NCI-H1048 (cell line): Measurements from ENCODE around the gene SLC38A5.
A peak's percentile ranks its signal among the peaks of the same experiment; 100 is the strongest.

Experiments used
- DNase-seq: peaks from one replicate; lab custom pipeline; 2025; lab: John Stamatoyannopoulos, UW

The SLC38A5 gene

GRCh38 chrX:48491809-48492208 is 21.7 kb upstream of the SLC38A5 start:
- DNase-seq = no peak

GRCh38 chrX:48490661-48491060 is 20.6 kb upstream of the SLC38A5 start:
- DNase-seq = no peak

DNA sequence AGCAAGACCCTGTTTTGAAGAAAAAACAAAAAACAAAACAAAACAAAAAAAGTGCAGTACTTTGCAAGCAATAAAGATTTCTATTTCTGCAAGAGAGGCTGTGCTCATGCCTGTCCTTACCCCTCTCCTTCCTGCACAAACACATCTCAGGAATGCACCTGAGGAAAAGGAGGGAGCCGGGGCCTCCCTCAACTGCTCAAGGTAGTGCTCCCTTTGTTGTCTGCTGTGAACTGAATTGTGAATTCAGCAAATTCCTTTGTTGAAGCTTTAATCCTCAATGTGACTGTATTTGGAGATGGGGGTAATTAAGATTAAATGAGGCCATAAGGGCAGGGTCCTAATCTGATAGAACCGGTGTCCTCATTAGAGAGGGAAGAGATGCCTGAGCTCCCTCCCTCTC is 19.8 kb upstream of the SLC38A5 start:
- no peak for DNase-seq

DNA sequence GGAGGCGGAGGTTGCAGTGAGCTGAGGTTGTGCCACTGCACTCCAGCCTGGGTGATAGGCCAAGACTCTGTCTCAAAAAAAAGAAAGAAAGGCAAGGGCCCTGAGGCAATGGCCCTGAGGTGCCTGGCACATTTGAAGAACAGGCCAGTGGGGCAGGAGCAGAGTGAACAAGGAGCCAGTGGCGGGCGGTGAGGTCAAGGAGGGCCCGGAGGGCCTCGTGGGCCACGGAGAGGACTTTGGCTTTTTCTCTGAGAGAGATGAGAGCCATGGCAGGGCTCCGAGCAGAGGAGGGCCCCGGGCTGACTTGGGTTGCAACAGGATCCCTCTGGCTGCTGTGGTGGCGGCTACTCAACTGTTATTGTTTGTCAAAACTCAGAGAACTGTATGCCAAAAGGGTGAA is 19.2 kb upstream of the SLC38A5 start:
- no peak for DNase-seq

GRCh38 chrX:48488034-48488433 is 18.0 kb upstream of the SLC38A5 start:
- no peak for DNase-seq

DNA sequence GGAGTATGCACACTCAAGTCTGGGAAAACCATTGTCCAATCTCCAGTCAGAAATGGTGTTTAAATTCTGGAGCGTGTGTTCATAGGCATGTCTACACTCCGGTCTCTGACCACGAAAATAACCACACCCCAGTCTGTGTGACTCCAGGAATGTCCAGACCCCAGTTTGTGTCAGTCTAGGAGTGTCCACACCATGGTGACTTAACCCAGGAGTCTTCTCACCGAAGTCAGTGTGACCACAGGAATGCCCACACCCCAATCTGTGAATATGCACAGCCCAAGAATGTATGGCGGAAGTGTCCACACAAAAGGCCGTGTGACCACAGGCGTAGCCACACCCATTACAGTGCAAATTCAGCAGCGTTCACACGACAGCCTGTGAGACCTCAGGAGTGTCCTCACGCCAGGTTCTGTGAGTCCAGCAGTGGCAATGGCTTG is 17.3 kb upstream of the SLC38A5 start:
- no peak for DNase-seq

- no peak for DNase-seq
These were observed 12.5 kb upstream of the SLC38A5 start for GRCh38 chrX:48482526-48482925.

- DNase-seq = no peak
These were observed 10.5 kb upstream of the SLC38A5 start for GRCh38 chrX:48480583-48480982.

- no peak for DNase-seq
These were observed 10.1 kb upstream of the SLC38A5 start for GRCh38 chrX:48480142-48480541.

- no peak for DNase-seq
These were observed 8.7 kb upstream of the SLC38A5 start for GRCh38 chrX:48478806-48479205.

GRCh38 chrX:48477960-48478755 is 8.1 kb upstream of the SLC38A5 start:
- no peak for DNase-seq

GRCh38 chrX:48476919-48477318 is 6.9 kb upstream of the SLC38A5 start:
- DNase-seq = no peak

DNA sequence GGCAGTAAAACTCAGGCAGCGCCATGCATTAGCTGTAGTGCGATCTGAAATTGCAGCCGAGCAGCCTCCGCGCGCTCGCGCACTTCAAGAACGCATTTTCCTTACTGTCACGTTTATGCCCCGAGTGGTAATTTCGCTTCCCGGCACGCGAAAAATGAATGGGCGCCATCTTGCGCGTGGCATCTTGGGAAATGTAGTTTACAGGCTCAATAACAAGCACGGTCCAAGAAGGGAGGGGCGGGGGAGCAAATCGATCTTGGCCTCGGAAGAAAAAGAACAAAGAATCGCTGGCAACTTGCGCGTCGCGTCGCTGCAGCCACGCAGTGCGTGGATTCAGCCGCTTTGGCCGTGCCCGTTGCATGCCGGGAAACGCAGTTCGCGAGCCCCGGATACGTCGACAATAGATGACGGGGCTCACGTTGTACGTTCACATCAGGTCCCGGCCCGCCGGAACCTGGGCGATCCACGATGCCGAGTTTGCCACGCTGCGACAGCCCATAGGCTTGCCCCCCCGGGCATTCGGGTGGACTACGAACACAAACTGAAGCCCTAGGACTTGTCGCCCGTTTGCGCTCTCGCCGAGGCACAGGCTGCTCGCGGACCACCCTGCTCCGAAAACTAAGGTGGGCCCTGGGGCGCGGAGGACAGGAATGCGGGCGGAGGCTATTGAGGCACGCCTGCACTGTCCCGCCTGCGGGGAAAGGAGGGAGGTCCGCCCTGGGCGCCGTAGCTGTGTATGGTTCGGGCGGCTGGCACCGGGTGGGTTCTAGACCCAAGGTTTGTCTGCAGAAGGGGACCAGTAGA is 5.9 kb upstream of the SLC38A5 start, which contains the start of gene FTSJ1:
FTSJ1 (plus strand) TSS at position 426 of the 804 bp plus-strand sequence. CDS start 1,849 bp downstream, outside the sequence.
- peak; percentile 60 for DNase-seq

DNA sequence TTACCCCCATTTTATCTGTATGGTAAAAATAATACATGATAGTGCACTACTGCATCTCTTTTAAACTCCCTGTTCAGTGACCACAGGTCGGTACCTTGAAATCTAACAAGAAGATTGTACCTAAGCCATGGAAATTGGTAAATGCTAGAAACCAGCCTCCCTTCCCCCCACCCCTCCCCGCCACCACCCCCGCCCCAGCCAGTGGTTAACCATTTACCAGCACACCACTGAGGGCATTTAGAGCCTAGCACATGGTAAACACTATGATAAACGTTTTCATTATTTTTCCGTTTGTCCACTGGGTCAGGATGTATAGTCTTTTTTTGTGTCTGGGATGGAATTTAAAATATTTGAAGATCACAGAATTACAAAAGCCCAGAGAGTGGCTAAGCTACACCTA is 5.2 kb upstream of the SLC38A5 start:
- DNase-seq = no peak

DNA sequence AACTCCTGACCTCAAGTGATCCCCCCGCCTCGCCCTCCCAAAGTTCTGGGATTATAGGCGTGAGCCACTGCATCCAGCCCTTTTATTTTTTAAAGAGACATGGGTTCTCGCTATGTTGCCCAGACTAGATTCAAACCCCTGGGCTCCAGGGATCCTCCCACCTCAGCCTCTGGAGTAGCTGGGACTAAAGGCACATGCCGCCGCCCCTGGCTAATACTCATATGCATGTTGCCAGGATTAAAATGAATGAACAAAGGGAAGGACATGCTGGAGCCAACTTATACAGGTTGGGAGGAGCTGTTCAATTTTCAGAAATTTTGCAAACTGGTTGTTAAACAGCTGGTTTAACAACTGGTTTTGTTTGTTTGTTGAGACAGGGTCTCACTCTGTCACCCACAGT is 4.5 kb upstream of the SLC38A5 start:
- no peak for DNase-seq

DNA sequence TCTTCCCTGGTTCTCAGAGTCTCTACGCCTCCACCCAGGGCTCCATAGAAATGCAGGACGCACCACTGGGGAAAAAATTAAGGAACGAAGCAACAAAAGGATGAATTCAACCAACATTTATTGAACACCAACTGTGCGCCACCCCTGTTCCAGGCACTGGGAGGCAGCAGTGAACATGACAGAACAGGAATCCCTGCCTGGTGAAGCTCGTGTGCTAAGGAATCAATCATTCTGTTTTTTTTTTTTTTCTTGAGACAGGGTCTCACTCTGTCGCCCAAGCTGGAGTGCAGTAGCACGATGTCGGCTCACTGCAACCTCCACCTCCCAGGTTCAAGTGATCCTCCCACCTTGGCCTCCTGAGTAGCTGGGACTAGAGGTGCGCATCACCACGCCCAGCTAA is 4.1 kb upstream of the SLC38A5 start:
- DNase-seq = no peak

GRCh38 chrX:48473704-48473990 is 3.6 kb upstream of the SLC38A5 start:
- no peak for DNase-seq

DNA sequence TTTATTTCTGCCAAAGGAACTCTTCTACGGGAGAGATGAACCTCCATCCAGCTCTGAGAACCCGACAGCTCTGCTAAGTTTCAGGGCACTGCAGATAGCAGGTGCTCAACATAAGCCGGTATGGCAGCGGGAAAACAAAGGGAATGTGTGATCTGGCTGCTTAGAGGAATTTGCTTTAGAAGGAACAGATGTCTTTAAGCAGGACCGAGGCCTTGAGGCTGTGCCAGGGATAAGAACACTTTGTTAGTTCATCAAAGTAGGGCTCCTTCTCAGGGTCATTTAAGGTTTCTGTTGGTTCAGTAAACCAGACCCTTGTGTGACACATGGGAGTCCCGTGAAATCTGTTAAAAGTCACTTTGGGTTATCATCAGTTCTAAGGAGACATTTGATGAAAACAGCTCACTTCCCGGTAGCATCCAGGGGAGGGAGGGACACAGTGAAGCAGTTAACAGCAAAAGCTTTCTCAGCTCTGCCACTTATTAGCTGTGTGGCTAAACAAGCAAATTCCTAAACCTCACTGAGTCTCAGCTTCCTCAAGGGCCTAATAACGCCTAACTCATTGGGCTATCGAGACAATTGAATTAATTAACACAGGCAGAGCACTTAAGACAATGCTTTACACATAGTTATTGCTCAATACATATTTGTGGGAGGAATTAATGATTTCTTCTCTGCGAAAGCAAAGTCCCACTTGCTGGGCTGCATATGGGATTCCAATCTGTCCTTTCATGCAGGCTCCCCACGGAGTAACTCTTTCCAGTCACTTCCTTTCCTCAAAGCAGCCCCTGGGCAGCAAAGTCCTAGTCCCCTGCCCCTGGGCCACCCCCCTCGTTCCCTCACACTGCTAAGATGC is 3.0 kb upstream of the SLC38A5 start:
- DNase-seq = no peak

DNA sequence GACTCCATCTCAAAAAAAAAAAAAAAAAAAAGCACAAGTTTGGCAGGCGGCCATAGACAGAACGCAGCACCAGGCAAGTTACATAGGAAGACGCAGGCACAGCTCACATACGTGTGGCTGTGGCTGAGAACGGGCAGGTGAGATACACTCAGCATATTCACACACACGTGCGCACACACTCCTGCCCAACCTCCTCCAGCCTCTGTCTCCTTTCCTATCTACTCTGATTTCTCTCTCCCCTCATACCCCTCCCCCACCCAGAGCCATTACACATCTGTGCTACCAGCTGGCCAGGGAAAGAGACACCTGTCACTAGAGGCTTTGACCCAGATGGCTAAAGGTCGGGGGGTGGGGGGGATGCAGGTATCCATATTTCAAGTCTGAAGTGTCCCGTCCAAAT is 2.2 kb upstream of the SLC38A5 start:
- DNase-seq = no peak

- no peak for DNase-seq
These were observed 1.4 kb upstream of the SLC38A5 start for GRCh38 chrX:48471504-48471903.

DNA sequence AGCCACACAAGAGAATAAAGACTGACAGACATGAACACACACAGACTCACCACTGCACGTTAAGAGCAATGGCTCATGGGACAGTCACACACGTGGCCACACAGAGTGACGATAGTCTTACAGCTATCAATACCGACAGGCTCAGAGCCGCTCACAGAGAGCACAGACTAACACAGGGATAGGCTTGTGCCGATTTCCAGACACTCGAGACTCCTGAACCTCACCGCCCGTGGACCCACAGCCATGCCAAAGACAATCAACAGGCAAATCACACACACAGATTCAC is 716 bp upstream of the SLC38A5 start:
- no peak for DNase-seq
